ENCODE data around the gene SKAP1.

The SKAP1 gene

GRCh38 chr17:48471817-48472410, 41.9 kb upstream of the SKAP1 start:
- peak overlapping the region; percentile 60; the same call in 1 of the 2 replicates for H3K27ac ChIP-seq
- POLR2A ChIA-PET (ENCODE audit: low non-redundant PET): no interaction called here
- DNase-seq (ENCODE audit: low spot score): no peak
- TF ChIP-seq, protein P1, sequence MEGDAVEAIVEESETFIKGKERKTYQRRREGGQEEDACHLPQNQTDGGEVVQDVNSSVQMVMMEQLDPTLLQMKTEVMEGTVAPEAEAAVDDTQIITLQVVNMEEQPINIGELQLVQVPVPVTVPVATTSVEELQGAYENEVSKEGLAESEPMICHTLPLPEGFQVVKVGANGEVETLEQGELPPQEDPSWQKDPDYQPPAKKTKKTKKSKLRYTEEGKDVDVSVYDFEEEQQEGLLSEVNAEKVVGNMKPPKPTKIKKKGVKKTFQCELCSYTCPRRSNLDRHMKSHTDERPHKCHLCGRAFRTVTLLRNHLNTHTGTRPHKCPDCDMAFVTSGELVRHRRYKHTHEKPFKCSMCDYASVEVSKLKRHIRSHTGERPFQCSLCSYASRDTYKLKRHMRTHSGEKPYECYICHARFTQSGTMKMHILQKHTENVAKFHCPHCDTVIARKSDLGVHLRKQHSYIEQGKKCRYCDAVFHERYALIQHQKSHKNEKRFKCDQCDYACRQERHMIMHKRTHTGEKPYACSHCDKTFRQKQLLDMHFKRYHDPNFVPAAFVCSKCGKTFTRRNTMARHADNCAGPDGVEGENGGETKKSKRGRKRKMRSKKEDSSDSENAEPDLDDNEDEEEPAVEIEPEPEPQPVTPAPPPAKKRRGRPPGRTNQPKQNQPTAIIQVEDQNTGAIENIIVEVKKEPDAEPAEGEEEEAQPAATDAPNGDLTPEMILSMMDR (conservative IDR thresholded peaks at IDR 0.05; ENCODE audit: low read depth): no peak
- CTCF ChIA-PET: interaction anchor here (0.9 kb wide), 1 partner anchor 147 kb away, joined by 3 read pairs; no protein-coding TSS in a partner anchor

DNA sequence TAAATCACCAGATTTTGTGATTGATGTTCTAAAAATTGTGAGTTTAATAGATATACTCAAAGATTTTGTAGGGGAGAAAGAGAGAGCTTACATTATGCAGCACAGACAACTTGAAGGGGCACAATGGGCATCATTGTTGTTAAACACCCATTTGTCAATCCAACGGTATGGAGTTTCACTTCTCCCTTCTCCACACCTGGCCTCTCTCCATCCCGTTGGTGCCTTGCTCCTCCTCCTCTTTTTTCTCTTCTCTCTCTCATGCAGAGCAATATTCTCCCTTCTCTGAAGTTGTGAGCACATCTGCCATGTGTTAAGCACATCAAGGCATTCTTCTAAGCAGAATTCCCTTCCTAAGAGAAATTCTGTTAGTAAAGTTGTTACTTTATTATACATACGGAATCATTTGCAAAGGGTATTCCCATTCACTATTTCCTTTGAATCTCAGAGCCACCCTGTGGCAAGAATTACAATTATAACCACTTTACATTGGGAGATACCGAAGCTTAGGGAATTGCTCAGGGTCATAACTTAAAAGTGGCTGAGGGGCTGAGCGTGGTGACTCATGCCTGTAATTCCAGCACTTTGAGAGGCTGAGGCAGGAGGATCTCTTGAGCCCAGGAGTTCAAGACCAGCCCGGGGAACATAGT, 40.5 kb upstream of the SKAP1 start:
- ChIA-PET CTCF (interaction anchor here (0.6 kb wide), 1 partner anchor 369 kb away, joined by 4 read pairs; the partner anchor contains the start of gene CBX1), POLR2A (ENCODE audit: low non-redundant PET) (no interaction called here)
- no peak for DNase-seq (ENCODE audit: low spot score)
- TF ChIP-seq, protein P1 (conservative IDR thresholded peaks at IDR 0.05; ENCODE audit: low read depth): no peak
- H3K27ac ChIP-seq: no peak overlapping the region

DNA sequence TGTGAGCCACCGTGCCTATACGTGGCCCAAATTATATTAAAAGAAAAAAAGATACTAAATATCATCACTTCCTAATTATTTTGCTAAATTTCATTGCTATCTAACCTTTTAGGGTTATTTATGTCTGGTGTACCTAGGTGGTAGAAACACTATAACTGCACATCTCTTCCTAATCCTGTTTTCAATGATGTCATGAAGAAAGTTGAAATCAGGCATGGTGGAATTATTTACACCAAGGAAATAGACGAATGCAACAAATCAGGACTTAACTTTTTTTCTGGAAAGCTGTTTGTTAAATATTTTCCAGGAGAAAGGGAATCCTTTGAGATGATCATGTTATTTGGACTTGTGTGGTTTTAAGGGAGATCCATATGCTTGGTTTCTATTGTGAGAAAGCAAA, 39.2 kb upstream of the SKAP1 start:
- ChIA-PET POLR2A (ENCODE audit: low non-redundant PET) (no interaction called here), CTCF (interaction anchor here (0.6 kb wide), 1 partner anchor 759 kb away, joined by 4 read pairs; no protein-coding TSS in a partner anchor)
- no peak overlapping the region for H3K27ac ChIP-seq
- DNase-seq (ENCODE audit: low spot score): no peak
- TF ChIP-seq, protein P1 (conservative IDR thresholded peaks at IDR 0.05; ENCODE audit: low read depth): no peak

- no peak for DNase-seq (ENCODE audit: low spot score)
- CTCF ChIA-PET: no interaction called here
- TF ChIP-seq, protein P1 (conservative IDR thresholded peaks at IDR 0.05; ENCODE audit: low read depth): no peak
- POLR2A ChIA-PET (ENCODE audit: low non-redundant PET): no interaction called here
- H3K27ac ChIP-seq: no peak overlapping the region
Observed at GRCh38 chr17:48468299-48468698, 38.3 kb upstream of the SKAP1 start.

DNA sequence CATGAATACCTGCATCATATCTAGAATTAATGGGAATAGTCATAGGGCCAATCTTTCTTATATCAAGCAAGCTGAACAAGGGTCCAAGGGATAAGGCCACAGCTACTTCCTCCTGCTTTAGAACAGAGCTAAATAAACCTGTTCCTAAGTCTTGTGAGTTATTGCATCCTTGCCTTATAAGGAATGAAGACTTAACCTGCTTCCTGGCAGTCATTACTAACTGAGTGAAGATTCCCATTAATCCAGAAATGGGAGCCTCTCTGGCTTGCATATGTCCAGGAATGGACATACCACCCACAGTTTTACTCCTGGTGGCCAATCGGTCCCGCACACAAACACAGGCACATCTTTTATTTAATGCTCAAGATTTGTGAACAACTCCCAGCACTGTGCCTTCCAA, 35.9 kb upstream of the SKAP1 start:
- H3K27ac ChIP-seq: no peak overlapping the region
- TF ChIP-seq, protein P1 (conservative IDR thresholded peaks at IDR 0.05; ENCODE audit: low read depth): no peak
- no peak for DNase-seq (ENCODE audit: low spot score)
- POLR2A ChIA-PET (ENCODE audit: low non-redundant PET): no interaction called here
- CTCF ChIA-PET: no interaction called here

DNA sequence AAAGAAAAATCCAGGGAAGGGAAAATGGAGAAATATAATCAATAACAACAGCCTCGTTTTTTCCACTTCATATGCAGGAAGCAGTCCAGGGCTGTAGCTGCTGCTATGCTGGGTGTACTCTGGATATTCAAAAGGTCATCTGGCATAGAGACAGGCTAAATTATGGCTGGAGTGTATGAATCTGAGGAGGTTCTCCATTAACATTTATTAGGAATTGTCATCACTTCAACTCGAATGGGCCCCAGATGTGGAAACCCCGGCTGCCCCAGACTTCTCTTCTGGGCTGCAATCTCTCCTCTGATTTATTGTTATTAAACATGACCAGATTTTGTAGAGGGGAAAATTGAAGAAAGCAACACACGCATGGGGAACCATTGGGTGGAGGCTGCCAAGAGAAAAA, 33.5 kb upstream of the SKAP1 start:
- TF ChIP-seq, protein P1 (conservative IDR thresholded peaks at IDR 0.05; ENCODE audit: low read depth): no peak
- no peak overlapping the region for H3K27ac ChIP-seq
- CTCF ChIA-PET: no interaction called here

More for the DNA sequence above, 33.5 kb upstream of the SKAP1 start:
- no peak for DNase-seq (ENCODE audit: low spot score)
- POLR2A ChIA-PET (ENCODE audit: low non-redundant PET): no interaction called here

All from RWPE1 (cell line).